Measurements from ENCODE around the gene GRM2.

The GRM2 gene

GRCh38 chr3:51704511-51704950 is 2.3 kb upstream of the GRM2 start:
- Mint-ChIP-seq H3K27me3 (peaks cover 24% of the 10 kb centered on the region), H3K4me3 (no peak overlapping the region), H3K36me3 (ENCODE audit: low read depth) (peaks cover 77% of the 10 kb centered on the region), H3K9me3 (no peaks in the 10 kb centered on the region), H3K4me1 (ENCODE audit: low read depth) (peaks cover 28% of the 10 kb centered on the region), H3K27ac (no peak overlapping the region)
- intact Hi-C loops (cut with micrococcal nuclease) = no loop called here

DNA sequence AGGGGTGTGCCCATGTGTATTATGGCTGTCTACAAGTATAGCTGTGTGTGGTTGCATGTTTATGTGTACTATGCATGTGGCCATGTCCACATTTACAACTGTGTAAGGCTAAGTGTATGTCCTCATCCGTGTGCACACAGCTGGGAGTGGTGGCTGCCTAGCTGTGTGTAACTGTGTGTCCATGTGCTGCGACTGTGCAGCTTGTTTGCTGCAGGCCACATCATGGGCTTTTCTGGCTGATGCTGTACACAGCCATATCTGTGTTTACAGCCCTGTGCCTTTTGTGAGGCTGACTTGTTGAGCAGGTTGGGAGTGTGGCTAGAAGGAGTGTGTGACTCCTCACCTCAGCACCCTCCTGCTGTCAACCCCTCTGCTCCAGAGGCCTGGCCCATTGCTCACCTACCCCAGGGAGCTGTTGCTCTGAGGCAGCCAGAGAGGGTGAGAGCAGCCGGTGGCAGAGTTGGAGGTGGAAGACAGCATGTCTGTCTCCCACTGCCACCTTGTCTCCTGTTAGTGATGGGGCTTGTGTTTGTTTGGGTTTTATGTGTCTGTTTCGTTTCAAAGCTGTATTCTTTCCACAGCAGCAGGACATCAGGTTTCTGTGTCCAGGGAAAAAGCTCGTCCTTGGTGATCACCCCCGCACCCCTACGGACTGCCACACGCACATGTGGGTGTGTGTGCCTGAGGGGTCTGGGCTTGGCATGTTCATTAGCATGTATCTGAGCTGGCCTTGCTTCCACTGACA is 1.4 kb upstream of the GRM2 start:
- intact Hi-C loops (cut with micrococcal nuclease) = no loop called here
- Mint-ChIP-seq H3K9me3 (no peaks in the 10 kb centered on the region), H3K36me3 (ENCODE audit: low read depth) (peaks cover 68% of the 10 kb centered on the region), H3K4me1 (ENCODE audit: low read depth) (peaks cover 28% of the 10 kb centered on the region), H3K27ac (no peak overlapping the region), H3K4me3 (no peak overlapping the region), H3K27me3 (peaks cover 24% of the 10 kb centered on the region)

- Mint-ChIP-seq H3K4me1 (ENCODE audit: low read depth) (peaks cover 28% of the 10 kb centered on the region), H3K27me3 (peaks cover 24% of the 10 kb centered on the region), H3K27ac (no peak overlapping the region), H3K4me3 (no peak overlapping the region), H3K36me3 (ENCODE audit: low read depth) (peaks cover 62% of the 10 kb centered on the region), H3K9me3 (no peaks in the 10 kb centered on the region)
- intact Hi-C loops (cut with micrococcal nuclease) = no loop called here
Observed at GRCh38 chr3:51706021-51706485, 815 bp upstream of the GRM2 start.

- H3K4me1 Mint-ChIP-seq (ENCODE audit: low read depth) = peaks cover 23% of the 10 kb centered on the region
Observed at GRCh38 chr3:51708216-51708845, 1.5 kb downstream of the GRM2 start.

GRCh38 chr3:51709004-51709420 is 2.1 kb downstream of the GRM2 start:
- no peak overlapping the region for H3K27ac Mint-ChIP-seq
- peaks cover 32% of the 10 kb centered on the region for H3K36me3 Mint-ChIP-seq (ENCODE audit: low read depth)
- H3K4me1 Mint-ChIP-seq (ENCODE audit: low read depth) = peaks cover 16% of the 10 kb centered on the region
- no peaks in the 10 kb centered on the region for H3K9me3 Mint-ChIP-seq
- no peak overlapping the region for H3K4me3 Mint-ChIP-seq
- H3K27me3 Mint-ChIP-seq = peaks cover 24% of the 10 kb centered on the region
- intact Hi-C loops (cut with micrococcal nuclease) = no loop called here

More at GRCh38 chr3:51708216-51708845, 1.5 kb downstream of the GRM2 start:
- Mint-ChIP-seq H3K4me3 (no peak overlapping the region), H3K27ac (no peak overlapping the region), H3K36me3 (ENCODE audit: low read depth) (peaks cover 39% of the 10 kb centered on the region), H3K9me3 (no peaks in the 10 kb centered on the region), H3K27me3 (peaks cover 24% of the 10 kb centered on the region)
- intact Hi-C loops (cut with micrococcal nuclease) = no loop called here

DNA sequence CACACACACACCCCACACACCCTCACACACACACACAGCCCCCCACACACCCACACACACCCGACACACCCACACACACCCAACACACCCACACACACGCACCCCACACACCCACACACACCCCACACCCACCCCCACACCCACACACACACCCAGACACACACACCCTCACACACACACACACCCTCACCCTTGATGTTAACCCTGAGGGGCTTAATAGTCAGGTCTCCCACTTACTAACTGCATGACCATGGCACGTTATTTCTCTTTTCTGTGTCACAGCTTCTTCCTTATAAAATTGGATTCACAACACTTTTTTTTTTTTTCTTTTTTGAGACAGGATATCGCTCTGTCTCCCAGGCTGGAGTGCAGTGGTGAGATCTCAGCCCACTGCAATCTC is 2.8 kb downstream of the GRM2 start:
- H3K4me3 Mint-ChIP-seq = no peak overlapping the region
- peaks cover 26% of the 10 kb centered on the region for H3K36me3 Mint-ChIP-seq (ENCODE audit: low read depth)
- peaks cover 12% of the 10 kb centered on the region for H3K4me1 Mint-ChIP-seq (ENCODE audit: low read depth)
- intact Hi-C loops (cut with micrococcal nuclease) = no loop called here
- no peaks in the 10 kb centered on the region for H3K9me3 Mint-ChIP-seq
- H3K27ac Mint-ChIP-seq = no peak overlapping the region
- peaks cover 24% of the 10 kb centered on the region for H3K27me3 Mint-ChIP-seq

- Mint-ChIP-seq H3K27me3 (peaks cover 21% of the 10 kb centered on the region), H3K27ac (no peak overlapping the region), H3K4me1 (ENCODE audit: low read depth) (peaks cover 9% of the 10 kb centered on the region), H3K9me3 (no peaks in the 10 kb centered on the region), H3K4me3 (no peak overlapping the region), H3K36me3 (ENCODE audit: low read depth) (peaks cover 16% of the 10 kb centered on the region)
- intact Hi-C loops (cut with micrococcal nuclease) = no loop called here
Observed at GRCh38 chr3:51710631-51711351, 3.9 kb downstream of the GRM2 start.

- Mint-ChIP-seq H3K4me3 (no peak overlapping the region), H3K9me3 (no peaks in the 10 kb centered on the region), H3K27ac (no peak overlapping the region), H3K27me3 (peaks cover 15% of the 10 kb centered on the region), H3K4me1 (ENCODE audit: low read depth) (peaks cover 2% of the 10 kb centered on the region), H3K36me3 (ENCODE audit: low read depth) (peaks cover 9% of the 10 kb centered on the region)
- intact Hi-C loops (cut with micrococcal nuclease) = no loop called here
Observed at GRCh38 chr3:51711352-51712037, 4.6 kb downstream of the GRM2 start.

- Mint-ChIP-seq H3K27me3 (peaks cover 11% of the 10 kb centered on the region), H3K4me3 (no peak overlapping the region), H3K9me3 (no peaks in the 10 kb centered on the region), H3K4me1 (ENCODE audit: low read depth) (no peaks in the 10 kb centered on the region), H3K27ac (no peak overlapping the region), H3K36me3 (ENCODE audit: low read depth) (peaks cover 6% of the 10 kb centered on the region)
- intact Hi-C loops (cut with micrococcal nuclease) = no loop called here
Observed at GRCh38 chr3:51712038-51712420, 5.2 kb downstream of the GRM2 start.

DNA sequence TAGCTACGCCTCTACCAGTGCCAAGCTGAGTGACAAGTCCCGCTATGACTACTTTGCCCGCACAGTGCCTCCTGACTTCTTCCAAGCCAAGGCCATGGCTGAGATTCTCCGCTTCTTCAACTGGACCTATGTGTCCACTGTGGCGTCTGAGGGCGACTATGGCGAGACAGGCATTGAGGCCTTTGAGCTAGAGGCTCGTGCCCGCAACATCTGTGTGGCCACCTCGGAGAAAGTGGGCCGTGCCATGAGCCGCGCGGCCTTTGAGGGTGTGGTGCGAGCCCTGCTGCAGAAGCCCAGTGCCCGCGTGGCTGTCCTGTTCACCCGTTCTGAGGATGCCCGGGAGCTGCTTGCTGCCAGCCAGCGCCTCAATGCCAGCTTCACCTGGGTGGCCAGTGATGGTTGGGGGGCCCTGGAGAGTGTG is 5.7 kb downstream of the GRM2 start:
- intact Hi-C loops (cut with micrococcal nuclease) = no loop called here
- H3K27ac Mint-ChIP-seq = no peak overlapping the region
- no peaks in the 10 kb centered on the region for H3K9me3 Mint-ChIP-seq
- peaks cover 6% of the 10 kb centered on the region for H3K27me3 Mint-ChIP-seq
- H3K36me3 Mint-ChIP-seq (ENCODE audit: low read depth) = peaks cover under 1% of the 10 kb centered on the region
- no peaks in the 10 kb centered on the region for H3K4me1 Mint-ChIP-seq (ENCODE audit: low read depth)
- no peak overlapping the region for H3K4me3 Mint-ChIP-seq

- no peaks in the 10 kb centered on the region for H3K36me3 Mint-ChIP-seq (ENCODE audit: low read depth)
- no peaks in the 10 kb centered on the region for H3K9me3 Mint-ChIP-seq
- H3K4me3 Mint-ChIP-seq = no peak overlapping the region
- H3K27me3 Mint-ChIP-seq = peaks cover 2% of the 10 kb centered on the region
- no peaks in the 10 kb centered on the region for H3K4me1 Mint-ChIP-seq (ENCODE audit: low read depth)
- H3K27ac Mint-ChIP-seq = no peak overlapping the region
- intact Hi-C loops (cut with micrococcal nuclease) = no loop called here
Observed at GRCh38 chr3:51712963-51713362, 6.1 kb downstream of the GRM2 start.

DNA sequence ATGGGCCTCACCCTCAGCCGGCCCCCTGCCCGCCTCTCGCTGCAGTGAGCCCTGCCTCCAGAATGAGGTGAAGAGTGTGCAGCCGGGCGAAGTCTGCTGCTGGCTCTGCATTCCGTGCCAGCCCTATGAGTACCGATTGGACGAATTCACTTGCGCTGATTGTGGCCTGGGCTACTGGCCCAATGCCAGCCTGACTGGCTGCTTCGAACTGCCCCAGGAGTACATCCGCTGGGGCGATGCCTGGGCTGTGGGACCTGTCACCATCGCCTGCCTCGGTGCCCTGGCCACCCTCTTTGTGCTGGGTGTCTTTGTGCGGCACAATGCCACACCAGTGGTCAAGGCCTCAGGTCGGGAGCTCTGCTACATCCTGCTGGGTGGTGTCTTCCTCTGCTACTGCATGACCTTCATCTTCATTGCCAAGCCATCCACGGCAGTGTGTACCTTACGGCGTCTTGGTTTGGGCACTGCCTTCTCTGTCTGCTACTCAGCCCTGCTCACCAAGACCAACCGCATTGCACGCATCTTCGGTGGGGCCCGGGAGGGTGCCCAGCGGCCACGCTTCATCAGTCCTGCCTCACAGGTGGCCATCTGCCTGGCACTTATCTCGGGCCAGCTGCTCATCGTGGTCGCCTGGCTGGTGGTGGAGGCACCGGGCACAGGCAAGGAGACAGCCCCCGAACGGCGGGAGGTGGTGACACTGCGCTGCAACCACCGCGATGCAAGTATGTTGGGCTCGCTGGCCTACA is 8.5 kb downstream of the GRM2 start:
- Mint-ChIP-seq H3K27ac (no peak overlapping the region), H3K36me3 (ENCODE audit: low read depth) (no peaks in the 10 kb centered on the region), H3K4me1 (ENCODE audit: low read depth) (no peaks in the 10 kb centered on the region), H3K27me3 (no peaks in the 10 kb centered on the region), H3K4me3 (no peak overlapping the region), H3K9me3 (no peaks in the 10 kb centered on the region)
- intact Hi-C loops (cut with micrococcal nuclease) = no loop called here

DNA sequence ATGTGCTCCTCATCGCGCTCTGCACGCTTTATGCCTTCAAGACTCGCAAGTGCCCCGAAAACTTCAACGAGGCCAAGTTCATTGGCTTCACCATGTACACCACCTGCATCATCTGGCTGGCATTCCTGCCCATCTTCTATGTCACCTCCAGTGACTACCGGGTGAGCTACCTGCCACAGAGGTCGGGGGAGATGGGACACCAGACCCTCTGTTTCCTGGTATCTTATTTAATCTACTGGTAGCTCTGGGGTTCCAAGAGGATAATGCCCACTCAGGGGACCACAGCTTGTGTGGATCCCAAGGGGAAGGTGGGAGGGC is 9.1 kb downstream of the GRM2 start:
- Mint-ChIP-seq H3K27me3 (peaks cover 2% of the 10 kb centered on the region), H3K4me1 (ENCODE audit: low read depth) (no peaks in the 10 kb centered on the region), H3K9me3 (no peaks in the 10 kb centered on the region), H3K36me3 (ENCODE audit: low read depth) (no peaks in the 10 kb centered on the region), H3K4me3 (no peak overlapping the region), H3K27ac (no peak overlapping the region)
- intact Hi-C loops (cut with micrococcal nuclease) = no loop called here

Measured in dendritic cell treated with granulocyte-macrophage colony-stimulating factor and Interleukin-4, amounts not matched to agents 40 ng/mL and 50 ng/mL, for 4 days (primary cell).